HG02759 (cell line): ENCODE data around the gene SH2D6.
"Not testable (repeated sequence)": the region's sequence is repeated elsewhere in the genome, so short reads cannot be mapped to it uniquely, and the experiment has no call there.

Source experiments
- ATAC-seq: cut with Tn5 transposase; IDR thresholded peaks from one replicate; pipeline ENCODE4 v1.9.1; 2021; ENCODE audit warnings: mild to moderate bottlenecking, moderate library complexity; ENCODE audit not compliant: unreplicated experiment

SH2D6 gene

DNA sequence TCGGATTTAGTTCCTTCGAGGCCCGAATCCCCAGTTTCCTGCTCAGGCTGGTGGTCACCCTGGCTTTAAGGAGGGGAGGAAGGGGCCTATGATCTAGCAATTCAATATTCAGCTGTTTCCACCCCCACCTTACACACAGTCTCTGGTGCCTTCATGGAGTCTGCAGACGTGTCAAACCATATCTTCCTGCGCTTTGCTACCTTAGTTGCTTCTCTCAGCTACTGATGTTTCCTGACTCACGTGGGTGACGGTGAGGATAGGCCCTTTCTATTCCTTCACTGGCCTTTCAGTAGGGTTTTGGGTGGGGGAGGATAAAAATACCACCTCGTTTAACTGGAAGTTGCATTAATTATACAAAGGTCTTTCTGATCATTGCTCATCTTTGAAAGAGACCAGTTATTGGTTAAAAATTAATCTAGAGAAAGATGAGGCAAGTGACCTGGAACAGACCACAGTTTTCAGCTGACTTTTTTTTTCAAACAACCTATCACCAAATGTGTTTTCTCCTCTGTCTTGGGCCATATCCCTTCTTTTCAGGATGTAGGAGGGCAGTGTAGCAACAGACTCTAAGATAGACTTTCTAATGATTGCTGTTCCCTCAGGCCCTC lies 49.7 kb downstream of the SH2D6 start:
- no peak for ATAC-seq

DNA sequence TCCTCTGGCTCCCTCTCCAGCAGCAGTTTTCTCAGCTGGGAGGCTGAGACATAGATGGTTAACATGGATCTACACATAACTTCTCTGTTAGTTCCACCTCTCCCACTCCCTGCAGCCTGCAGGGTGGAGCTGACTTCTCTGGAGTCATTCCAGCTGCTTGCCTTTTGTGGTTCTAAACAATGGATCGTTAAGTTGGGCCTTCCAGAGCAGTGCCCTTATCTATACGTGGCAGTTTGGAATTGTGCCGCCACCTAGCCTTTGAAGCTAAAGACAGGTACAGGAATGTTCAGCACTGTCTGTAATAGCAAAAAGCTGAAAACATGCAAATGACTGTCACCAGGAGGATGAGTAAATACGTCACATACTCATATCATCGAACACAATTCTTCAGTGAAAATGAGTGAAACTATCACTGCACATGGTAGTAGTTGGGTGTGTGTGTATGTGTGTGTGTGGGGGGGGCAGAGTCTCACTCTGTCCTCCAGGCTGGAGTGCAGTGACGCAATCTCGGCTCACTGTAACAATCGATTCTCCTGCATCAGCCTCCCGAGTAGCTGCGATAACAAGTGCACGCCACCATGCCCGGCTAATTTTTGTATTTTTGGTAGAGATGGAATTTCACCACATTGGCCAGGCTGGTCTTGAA lies 50.3 kb downstream of the SH2D6 start:
- ATAC-seq = no peak

DNA sequence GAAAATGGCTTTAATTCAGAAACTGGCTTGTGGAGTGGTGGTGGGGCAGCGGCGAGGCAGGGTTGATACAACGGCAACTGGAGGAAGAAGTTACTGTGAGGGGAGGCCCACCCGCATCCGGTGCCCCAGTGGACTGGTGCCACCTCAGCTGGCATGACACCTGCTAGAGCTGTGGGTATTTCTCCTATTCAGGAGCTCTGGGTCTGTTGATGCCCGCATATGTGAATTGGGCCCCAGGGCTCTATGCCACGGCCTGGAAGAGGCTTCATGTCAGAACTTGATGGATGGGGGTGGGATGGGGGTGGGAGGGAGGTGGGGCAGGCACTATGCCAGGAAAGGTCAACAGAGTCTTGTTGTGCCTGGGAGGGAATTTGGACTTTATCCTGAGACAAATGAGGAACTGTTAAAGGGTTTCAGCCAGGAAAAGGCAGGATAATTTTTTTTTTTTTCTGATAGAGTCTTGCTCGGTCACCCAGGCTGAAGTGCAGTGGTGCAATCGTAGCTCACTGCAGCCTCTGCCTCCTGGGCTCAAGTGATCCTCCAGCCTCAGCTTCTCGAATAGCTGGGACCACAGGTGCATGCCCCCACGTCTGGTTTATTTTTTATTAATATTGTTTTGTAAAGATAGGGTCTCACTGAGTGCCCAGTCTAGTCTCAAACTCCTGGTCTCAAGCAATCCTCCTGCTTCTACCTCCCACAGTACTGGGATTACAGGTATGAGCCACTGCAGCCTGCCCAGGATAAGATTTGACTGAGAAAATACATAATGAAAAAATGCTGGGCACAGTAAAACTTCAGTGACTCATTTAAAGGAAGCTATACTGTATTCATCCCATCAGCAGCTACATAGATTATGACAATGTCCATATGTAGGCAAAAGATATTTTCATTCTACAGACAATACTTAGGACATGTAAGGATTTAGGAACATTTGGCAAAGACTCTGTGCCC lies 52.6 kb downstream of the SH2D6 start:
- ATAC-seq = no peak

DNA sequence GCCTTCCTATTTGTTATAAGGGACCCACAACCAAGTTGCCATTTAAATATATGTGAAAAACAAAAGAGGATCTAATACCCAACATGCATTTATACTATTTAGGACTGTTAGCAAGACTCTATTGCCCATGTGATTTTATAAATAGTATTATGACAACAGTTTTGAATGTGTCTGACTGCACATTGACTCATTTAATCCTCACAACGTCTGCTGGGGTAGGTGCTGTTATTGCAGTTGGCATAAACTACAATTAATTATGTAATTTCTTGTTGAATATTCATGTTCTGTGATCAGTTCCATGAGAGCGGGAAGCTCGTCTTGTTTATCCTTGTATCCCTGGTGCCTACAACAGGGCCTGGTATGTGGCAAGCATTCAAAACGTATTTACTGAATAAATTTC lies 53.7 kb downstream of the SH2D6 start:
- ATAC-seq = no peak

DNA sequence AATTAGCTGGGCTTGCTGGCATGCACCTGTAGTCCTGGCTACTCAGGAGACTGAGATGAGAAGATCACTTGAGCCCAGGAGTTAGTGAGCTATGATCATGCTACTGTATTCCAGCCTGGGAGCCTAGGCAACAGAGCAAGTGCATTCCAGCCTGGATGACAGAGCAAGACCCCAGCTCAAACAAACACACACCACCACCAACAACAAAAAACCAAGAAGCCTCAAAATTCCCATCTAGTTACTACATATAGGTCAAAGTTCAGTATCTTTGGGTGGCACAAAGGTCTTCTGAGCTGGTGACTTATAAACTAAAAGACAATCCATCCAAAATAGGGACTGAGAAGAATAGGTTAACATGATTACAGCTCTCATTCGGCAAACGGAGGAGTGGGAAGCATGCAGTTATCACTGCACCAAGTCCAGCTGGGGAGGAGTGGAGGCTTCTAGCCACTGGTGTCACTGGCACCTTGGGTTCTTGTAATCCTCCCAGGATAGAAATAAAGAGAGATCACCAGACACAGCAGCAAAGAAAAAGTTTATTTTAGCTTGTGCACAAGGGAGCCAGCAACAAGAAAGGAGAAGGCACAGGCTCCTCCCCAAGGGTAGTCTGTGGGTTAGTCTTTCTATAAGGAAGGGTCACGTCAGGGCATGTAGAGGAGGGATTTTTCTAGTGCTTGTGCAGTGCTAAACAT lies 57.4 kb downstream of the SH2D6 start:
- no peak for ATAC-seq

DNA sequence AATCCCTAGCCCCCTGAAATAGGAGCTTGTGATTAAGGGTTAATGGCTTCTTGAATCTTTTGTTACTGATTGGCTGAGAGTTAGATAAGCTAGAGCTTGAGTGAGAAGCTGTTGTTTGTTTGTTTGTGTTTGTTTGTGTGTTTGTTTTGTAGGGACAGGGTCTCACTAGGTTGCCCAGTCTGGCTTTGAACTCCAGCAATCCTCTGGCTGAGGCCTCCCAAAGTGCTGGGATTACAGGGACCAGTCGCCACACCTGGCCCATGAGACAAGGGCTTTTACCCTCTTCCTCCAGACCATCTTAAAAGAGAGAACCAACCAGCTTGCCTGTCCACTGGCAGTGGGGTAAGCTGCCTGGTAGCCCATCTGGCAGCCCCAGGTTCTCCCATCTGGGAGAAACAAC lies 58.1 kb downstream of the SH2D6 start:
- ATAC-seq = no peak

DNA sequence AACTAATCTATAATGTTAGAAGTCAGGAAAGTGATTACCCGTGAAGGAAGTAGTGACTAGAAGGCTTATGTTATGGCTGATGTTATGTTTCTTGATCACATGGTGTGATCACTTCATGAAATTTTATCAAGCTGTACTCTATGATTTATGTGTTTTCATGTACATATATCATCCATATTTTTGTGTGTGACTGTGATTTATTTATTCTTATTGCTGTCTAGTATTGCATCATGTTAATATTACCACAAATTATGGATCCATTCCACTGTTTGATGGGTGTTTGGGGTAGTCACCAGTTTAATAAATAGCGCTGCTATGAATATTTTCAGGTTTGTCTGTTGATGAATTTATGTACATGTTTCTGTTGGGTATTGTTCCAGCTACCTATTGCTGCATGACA lies 59.4 kb downstream of the SH2D6 start:
- no peak for ATAC-seq

DNA sequence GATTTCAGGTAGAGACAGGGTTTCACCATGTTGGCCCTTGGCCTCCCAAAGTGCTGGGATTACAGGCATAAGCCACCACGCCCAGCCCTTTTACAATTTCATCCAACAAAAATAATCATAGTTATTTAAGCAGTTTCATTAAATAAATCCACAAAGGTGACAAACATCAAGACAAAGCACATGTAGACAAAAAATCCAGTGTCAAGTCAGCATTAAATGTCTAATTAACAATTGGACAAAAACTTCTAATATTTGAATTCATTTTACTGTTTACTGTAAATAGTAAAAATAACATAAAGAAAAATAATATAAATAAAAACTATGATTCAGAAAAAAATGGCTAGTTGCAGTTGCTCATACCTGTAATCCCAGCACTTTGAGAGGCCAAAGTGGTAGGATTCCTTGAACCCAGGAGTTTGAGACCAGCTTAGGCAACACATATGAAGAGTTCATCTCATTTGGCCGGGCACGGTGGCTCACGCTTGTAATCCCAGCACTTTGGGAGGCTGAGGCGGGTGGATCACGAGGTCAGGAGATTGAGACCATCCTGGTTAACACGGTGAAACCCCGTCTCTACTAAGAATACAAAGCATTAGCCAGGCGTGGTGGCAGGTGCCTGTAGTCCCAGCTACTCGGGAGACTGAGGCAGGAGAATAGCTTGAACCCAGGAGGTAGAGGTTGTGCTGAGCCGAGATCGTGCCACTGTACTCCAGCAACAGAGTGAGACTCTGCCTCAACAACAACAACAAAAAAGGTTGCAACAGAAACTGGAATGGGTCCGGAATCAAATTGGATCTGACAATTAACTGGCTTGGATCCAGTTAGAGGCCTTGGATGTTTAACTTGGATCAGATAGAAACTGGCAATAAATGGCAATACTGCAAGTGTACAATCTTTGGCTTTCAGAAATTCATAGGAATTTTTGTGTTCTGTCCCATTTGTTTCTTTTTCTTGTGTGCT lies 63.6 kb downstream of the SH2D6 start:
- ATAC-seq = no peak

DNA sequence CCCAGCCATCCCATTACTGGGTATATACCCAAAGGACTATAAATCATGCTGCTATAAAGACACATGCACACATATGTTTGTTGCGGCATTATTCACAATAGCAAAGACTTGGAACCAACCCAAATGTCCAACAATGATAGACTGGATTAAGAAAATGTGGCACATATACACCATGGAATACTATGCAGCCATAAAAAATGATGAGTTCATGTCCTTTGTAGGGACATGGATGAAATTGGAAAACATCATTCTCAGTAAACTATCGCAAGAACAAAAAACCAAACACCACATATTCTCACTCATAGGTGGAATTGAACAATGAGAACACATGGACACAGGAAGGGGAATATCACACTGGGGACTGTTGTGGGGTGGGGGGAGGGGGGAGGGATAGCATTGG lies 66.1 kb downstream of the SH2D6 start:
- not testable (repeated sequence) for ATAC-seq

DNA sequence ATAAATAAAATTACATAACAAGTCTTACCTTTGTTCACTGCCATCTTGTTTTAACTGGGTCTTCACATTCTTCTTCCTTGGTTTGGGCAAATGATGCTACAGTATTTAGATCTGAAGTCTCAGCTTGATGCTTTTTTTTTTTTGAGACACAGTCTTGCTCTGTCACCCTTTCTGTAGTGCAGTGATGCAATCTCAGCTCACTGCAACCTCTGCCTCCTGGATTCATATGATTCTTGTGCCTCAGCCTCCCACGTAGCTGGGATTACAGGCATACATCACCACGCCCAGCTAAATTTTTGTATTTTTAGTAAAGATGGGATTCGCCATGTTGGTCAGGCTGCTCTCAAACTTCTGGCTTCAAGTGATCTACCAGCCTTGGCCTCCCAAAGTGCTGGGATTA lies 67.3 kb downstream of the SH2D6 start:
- no peak for ATAC-seq
